Mucosa of descending colon (tissue), 3 donors: ENCODE measurements around the gene IGHMBP2. TPM values are rescaled to one million over a fixed set of nuclear protein-coding genes. Genes with fewer than 3 reads are reported as not detected.

Source experiments
- ATAC-seq: fragments of 200-7000 bp; cut with Tn5 transposase; one replicate; pipeline ENCODE4 v1.9.1; 2020; ENCODE audit warnings: mild to moderate bottlenecking, moderate library complexity
- DNase-seq, 3 donors: peaks; one replicate each; pipeline ENCODE4 v3.0.0-alpha.2; 2020
- H3K36me3 ChIP-seq: fragments of 200-600 bp; one replicate; pipeline ENCODE4 v1.8.0; 2021; ENCODE audit warnings: low read depth, mild to moderate bottlenecking
- H3K4me1 ChIP-seq: fragments of 200-600 bp; one replicate; pipeline ENCODE4 v1.8.0; 2021; ENCODE audit warnings: low read depth, mild to moderate bottlenecking
- H3K4me3 ChIP-seq: fragments of 200-600 bp; one replicate; pipeline ENCODE4 v1.8.0; 2021; ENCODE audit warnings: mild to moderate bottlenecking
- H3K9me3 ChIP-seq: fragments of 200-600 bp; one replicate; pipeline ENCODE4 v1.8.0; 2021; ENCODE audit warnings: mild to moderate bottlenecking
- CTCF ChIP-seq: fragments of 200-600 bp; IDR thresholded peaks from one replicate; pipeline ENCODE4 v1.8.0; 2022; ENCODE audit warnings: antibody characterized with exemption, mild to moderate bottlenecking
- intact Hi-C, 2 donors: fragments of 100-400 bp; cut with DNase I in 1 of 2; cut with micrococcal nuclease in 1 of 2; formaldehyde crosslinking; loops; one replicate each; pipeline versions ENCODE4 v1.11.0 to v1.11.1; 2022; cut with DNase I, micrococcal nuclease
- total RNA-seq, 3 donors: library from RNA; stranded (reverse); fragmentation: NEBNext Ultra II Directional in 2 of 3; extraction: Animal tissue kit (Norgen Biotek cat#: 25700) in 2 of 3; gene quantifications; one replicate each; pipeline versions ENCODE4 v1.2.1 to v1.2.4, GENCODE V29; 2021 to 2023
- donor health status: DM: no; HTN: no; CAD: no; lungs with moderate emphysema.
- donor health status: DM: no; HTN: no; CAD: no.
- donor health status: DM: no; HTN: yes; CAD: no.

Gene IGHMBP2
- total RNA-seq, 3 donors from 2014 or later: 19.7 to 44.7 (median 25.8) TPM

GRCh38 chr11:68982134-68982533 is 78.4 kb downstream of the IGHMBP2 start:
- H3K4me3 ChIP-seq: no peak overlapping the region
- ATAC-seq: no peak
- H3K4me1 ChIP-seq: no peaks in the 10 kb centered on the region
- no peaks in the 10 kb centered on the region for H3K36me3 ChIP-seq
- no peaks in the 10 kb centered on the region for H3K9me3 ChIP-seq
- TF ChIP-seq CTCF: no peak
- intact Hi-C loops: no loop called here
- no peak for DNase-seq

- DNase-seq (no peak), ATAC-seq (no peak)
- no peak overlapping the region for H3K4me3 ChIP-seq
- H3K4me1 ChIP-seq: no peaks in the 10 kb centered on the region
- intact Hi-C loops: no loop called here
- H3K9me3 ChIP-seq: no peaks in the 10 kb centered on the region
- no peak for TF ChIP-seq CTCF
- H3K36me3 ChIP-seq: no peaks in the 10 kb centered on the region
Measured at GRCh38 chr11:68983801-68984200, 80.1 kb downstream of the IGHMBP2 start.

- DNase-seq: no peak
- Histone ChIP-seq H3K9me3 (no peaks in the 10 kb centered on the region), H3K36me3 (no peaks in the 10 kb centered on the region), H3K4me3 (no peak overlapping the region), H3K4me1 (no peaks in the 10 kb centered on the region)
- intact Hi-C loops: no loop called here
- no peak for TF ChIP-seq CTCF
- ATAC-seq: no peak
Measured at GRCh38 chr11:68987211-68987610, 83.5 kb downstream of the IGHMBP2 start.

- no peaks in the 10 kb centered on the region for H3K36me3 ChIP-seq
- TF ChIP-seq CTCF: no peak
- no peak for ATAC-seq
- no peaks in the 10 kb centered on the region for H3K9me3 ChIP-seq
- H3K4me1 ChIP-seq: no peaks in the 10 kb centered on the region
- no peak for DNase-seq
- intact Hi-C loops: no loop called here
- no peak overlapping the region for H3K4me3 ChIP-seq
Measured at GRCh38 chr11:68988491-68988890, 84.8 kb downstream of the IGHMBP2 start.

Other genes with a start within 250 kb of the IGHMBP2 start
- gene GAL, start 219.3 kb upstream of the IGHMBP2 start, total RNA-seq: 1 to 10 TPM; 1.5 to 8.4 (median 2.4) TPM
- gene TESMIN, start 152.4 kb upstream of the IGHMBP2 start, total RNA-seq: 10 to 100 TPM in 2 of 3 donors, 1 to 10 TPM in 1; 4.8 to 22.7 (median 16.7) TPM
- 100 to 1,000 TPM; 130 to 191 (median 144) TPM for gene CPT1A, start 62.0 kb upstream of the IGHMBP2 start, total RNA-seq
- gene MRPL21, start 59 bp upstream of the IGHMBP2 start, total RNA-seq: 10 to 100 TPM; 49.2 to 78.4 (median 72.6) TPM
- gene MRGPRD, start 77.1 kb downstream of the IGHMBP2 start, total RNA-seq: under 1 TPM in 1 of 3 donors, not detected in 2; 0.41 TPM
- gene MRGPRF, start 109.4 kb downstream of the IGHMBP2 start, total RNA-seq: 100 to 1,000 TPM in 1 of 3 donors, 10 to 100 TPM in 1, 1 to 10 TPM in 1; 4.7 to 117 (median 14.2) TPM
- gene TPCN2, start 145.0 kb downstream of the IGHMBP2 start, total RNA-seq: 10 to 100 TPM; 19.5 to 37.4 (median 20.7) TPM